ENCODE measurements around the gene FXR1. TPM values are rescaled to one million over a fixed set of nuclear protein-coding genes. Genes with fewer than 3 reads are reported as not detected.

FXR1 gene
- total RNA-seq (ENCODE audit: low replicate concordance): 219 and 353 TPM in 2 replicates

GRCh38 chr3:180912304-180913296 lies at the start of gene FXR1:
Gene FXR1, plus strand, starts transcription at chr3:180912670. Its CDS starts 16 bp downstream, at chr3:180912686.

GRCh38 chr3:180989291-180990163 lies 77.1 kb downstream of the FXR1 start, which contains the start of gene DNAJC19:
Gene DNAJC19, minus strand, starts transcription at chr3:180989736. Its CDS starts 134 bp downstream, at chr3:180989602.

Other genes starting within 250 kb of the FXR1 start
- gene CCDC39, start 233.2 kb upstream of the FXR1 start, total RNA-seq (ENCODE audit: low replicate concordance): not detected in 2 replicates
- gene DNAJC19, start 77.1 kb downstream of the FXR1 start, total RNA-seq (ENCODE audit: low replicate concordance): 19.4 and 23.8 TPM in 2 replicates